ENCODE results near the gene TBL1X. TPM values are rescaled to one million over a fixed set of nuclear protein-coding genes. Genes with fewer than 3 reads are reported as not detected.
A peak's percentile ranks its signal among the peaks of the same experiment; 100 is the strongest.

TBL1X gene
- total RNA-seq, 1 donor: 30.7 TPM

GRCh38 chrX:9785944-9786797, 321.3 kb downstream of the TBL1X start, which contains the start of gene SHROOM2:
Gene SHROOM2 (plus strand): TSS chrX:9786429. CDS start chrX:9786546, 117 bp downstream.
- TF ChIP-seq CTCF (IDR thresholded peaks at IDR 0.05; ENCODE audit: insufficient read depth, low read depth, low read length): no peak
- H3K4me3 ChIP-seq (ENCODE audit: low read depth, low read length): peak within 1 kb of the TSS; percentile 69

GRCh38 chrX:9786798-9787635, 322.2 kb downstream of the TBL1X start:
- TF ChIP-seq CTCF (IDR thresholded peaks at IDR 0.05; ENCODE audit: insufficient read depth, low read depth, low read length): no peak
- peak overlapping the region; percentile 69 for H3K4me3 ChIP-seq (ENCODE audit: low read depth, low read length)
- DNase-seq (ENCODE audit: low read depth): peak; percentile 67

More at GRCh38 chrX:9785944-9786797, 321.3 kb downstream of the TBL1X start, which contains the start of gene SHROOM2:
- peak; percentile 11 for DNase-seq (ENCODE audit: low read depth)

- TF ChIP-seq CTCF (IDR thresholded peaks at IDR 0.05; ENCODE audit: insufficient read depth, low read depth, low read length): no peak
- no peak overlapping the region for H3K4me3 ChIP-seq (ENCODE audit: low read depth, low read length)
- DNase-seq (ENCODE audit: low read depth): peak; percentile 74
Observed at GRCh38 chrX:9788911-9789310, 324.1 kb downstream of the TBL1X start.

GRCh38 chrX:9789555-9789954, 324.7 kb downstream of the TBL1X start:
- no peak for DNase-seq (ENCODE audit: low read depth)
- TF ChIP-seq CTCF (IDR thresholded peaks at IDR 0.05; ENCODE audit: insufficient read depth, low read depth, low read length): no peak
- H3K4me3 ChIP-seq (ENCODE audit: low read depth, low read length): no peak overlapping the region
